ENCODE results near the gene DUSP8. TPM values are rescaled to one million over a fixed set of nuclear protein-coding genes. Genes with fewer than 3 reads are reported as not detected.
A peak's percentile ranks its signal among the peaks of the same experiment; 100 is the strongest.

DUSP8 gene
- total RNA-seq, 1 donor from 2014 or later = 7.7 TPM

- Mint-ChIP-seq H3K27ac (ENCODE audit: unreplicated experiment) (no peak overlapping the region), H3K27me3 (ENCODE audit: unreplicated experiment) (no peaks in the 10 kb centered on the region), H3K36me3 (ENCODE audit: unreplicated experiment) (peaks cover 2% of the 10 kb centered on the region), H3K4me3 (ENCODE audit: unreplicated experiment) (no peak overlapping the region), H3K9me3 (ENCODE audit: unreplicated experiment) (no peaks in the 10 kb centered on the region), H3K4me1 (ENCODE audit: unreplicated experiment) (peaks cover 52% of the 10 kb centered on the region)
- no peak for DNase-seq (ENCODE audit: extremely low spot score, unreplicated experiment)
- no peak for TF ChIP-seq CTCF (IDR thresholded peaks at IDR 0.05)
These were observed 53.8 kb downstream of the DUSP8 start for GRCh38 chr11:1518301-1518700.

GRCh38 chr11:1517117-1518005 is 54.7 kb downstream of the DUSP8 start:
- DNase-seq (ENCODE audit: extremely low spot score, unreplicated experiment) = no peak
- no peak overlapping the region for H3K4me3 Mint-ChIP-seq (ENCODE audit: unreplicated experiment)
- no peak for TF ChIP-seq CTCF (IDR thresholded peaks at IDR 0.05)
- no peaks in the 10 kb centered on the region for H3K27me3 Mint-ChIP-seq (ENCODE audit: unreplicated experiment)
- peaks cover 45% of the 10 kb centered on the region for H3K4me1 Mint-ChIP-seq (ENCODE audit: unreplicated experiment)
- H3K27ac Mint-ChIP-seq (ENCODE audit: unreplicated experiment) = peak overlapping the region; percentile 60
- no peaks in the 10 kb centered on the region for H3K9me3 Mint-ChIP-seq (ENCODE audit: unreplicated experiment)
- peaks cover 2% of the 10 kb centered on the region for H3K36me3 Mint-ChIP-seq (ENCODE audit: unreplicated experiment)

GRCh38 chr11:1516273-1517067 is 55.6 kb downstream of the DUSP8 start:
- no peak overlapping the region for H3K4me3 Mint-ChIP-seq (ENCODE audit: unreplicated experiment)
- no peaks in the 10 kb centered on the region for H3K27me3 Mint-ChIP-seq (ENCODE audit: unreplicated experiment)
- H3K27ac Mint-ChIP-seq (ENCODE audit: unreplicated experiment) = peak overlapping the region; percentile 79
- H3K4me1 Mint-ChIP-seq (ENCODE audit: unreplicated experiment) = peaks cover 41% of the 10 kb centered on the region
- no peaks in the 10 kb centered on the region for H3K9me3 Mint-ChIP-seq (ENCODE audit: unreplicated experiment)
- DNase-seq (ENCODE audit: extremely low spot score, unreplicated experiment) = no peak
- peaks cover 2% of the 10 kb centered on the region for H3K36me3 Mint-ChIP-seq (ENCODE audit: unreplicated experiment)
- no peak for TF ChIP-seq CTCF (IDR thresholded peaks at IDR 0.05)

- TF ChIP-seq CTCF (IDR thresholded peaks at IDR 0.05) = peak; percentile 98
- Mint-ChIP-seq H3K4me3 (ENCODE audit: unreplicated experiment) (no peak overlapping the region), H3K4me1 (ENCODE audit: unreplicated experiment) (peaks cover 30% of the 10 kb centered on the region), H3K9me3 (ENCODE audit: unreplicated experiment) (no peaks in the 10 kb centered on the region), H3K27me3 (ENCODE audit: unreplicated experiment) (no peaks in the 10 kb centered on the region), H3K36me3 (ENCODE audit: unreplicated experiment) (no peaks in the 10 kb centered on the region), H3K27ac (ENCODE audit: unreplicated experiment) (no peak overlapping the region)
- DNase-seq (ENCODE audit: extremely low spot score, unreplicated experiment) = peak; percentile 95
These were observed 56.7 kb downstream of the DUSP8 start for GRCh38 chr11:1515082-1516060.

Measured in osteocyte (in vitro differentiated cells).